Measurements from ENCODE around the gene CAMTA1.
"Not testable (repeated sequence)": the region's sequence is repeated elsewhere in the genome, so short reads cannot be mapped to it uniquely, and the experiment has no call there.

Gene CAMTA1

GRCh38 chr1:7362947-7363346, 577.7 kb downstream of the CAMTA1 start:
- DNase-seq = no peak

GRCh38 chr1:7363450-7363849, 578.2 kb downstream of the CAMTA1 start:
- no peak for DNase-seq

GRCh38 chr1:7365706-7366105, 580.5 kb downstream of the CAMTA1 start:
- DNase-seq = no peak

GRCh38 chr1:7366286-7366954, 581.2 kb downstream of the CAMTA1 start:
- no peak for DNase-seq

GRCh38 chr1:7366955-7367665, 581.9 kb downstream of the CAMTA1 start:
- no peak for DNase-seq

GRCh38 chr1:7369866-7370265, 584.6 kb downstream of the CAMTA1 start:
- no peak for DNase-seq

- DNase-seq = no peak
Measured at GRCh38 chr1:7371926-7372325, 586.7 kb downstream of the CAMTA1 start.

GRCh38 chr1:7372477-7373120, 587.3 kb downstream of the CAMTA1 start:
- DNase-seq = no peak

- DNase-seq = no peak
Measured at GRCh38 chr1:7373251-7373650, 588.0 kb downstream of the CAMTA1 start.

- DNase-seq = no peak
Measured at GRCh38 chr1:7373876-7374562, 588.8 kb downstream of the CAMTA1 start.

- no peak for DNase-seq
Measured at GRCh38 chr1:7374563-7375160, 589.4 kb downstream of the CAMTA1 start.

GRCh38 chr1:7375329-7375728, 590.1 kb downstream of the CAMTA1 start:
- no peak for DNase-seq

- DNase-seq = no peak
Measured at GRCh38 chr1:7375781-7376660, 590.8 kb downstream of the CAMTA1 start.

- DNase-seq = no peak
Measured at GRCh38 chr1:7376676-7377075, 591.4 kb downstream of the CAMTA1 start.

- no peak for DNase-seq
Measured at GRCh38 chr1:7378346-7379130, 593.3 kb downstream of the CAMTA1 start.

- no peak for DNase-seq
Measured at GRCh38 chr1:7379441-7379971, 594.3 kb downstream of the CAMTA1 start.

GRCh38 chr1:7380068-7380467, 594.8 kb downstream of the CAMTA1 start:
- DNase-seq = not testable (repeated sequence)

- DNase-seq = no peak
Measured at GRCh38 chr1:7380712-7381111, 595.5 kb downstream of the CAMTA1 start.

- DNase-seq = not testable (repeated sequence)
Measured at GRCh38 chr1:7381729-7382128, 596.5 kb downstream of the CAMTA1 start.

- no peak for DNase-seq
Measured at GRCh38 chr1:7382971-7383370, 597.7 kb downstream of the CAMTA1 start.
